Mucosa of descending colon (tissue), 3 donors: ENCODE results near the gene VOPP1. TPM values are rescaled to one million over a fixed set of nuclear protein-coding genes. Genes with fewer than 3 reads are reported as not detected.

Source experiments
- ATAC-seq: fragments of 200-7000 bp; cut with Tn5 transposase; one replicate; pipeline ENCODE4 v1.9.1; 2020; ENCODE audit warnings: mild to moderate bottlenecking, moderate library complexity
- DNase-seq, 3 donors: peaks; one replicate each; pipeline ENCODE4 v3.0.0-alpha.2; 2020
- H3K36me3 ChIP-seq: fragments of 200-600 bp; one replicate; pipeline ENCODE4 v1.8.0; 2021; ENCODE audit warnings: low read depth, mild to moderate bottlenecking
- H3K4me1 ChIP-seq: fragments of 200-600 bp; one replicate; pipeline ENCODE4 v1.8.0; 2021; ENCODE audit warnings: low read depth, mild to moderate bottlenecking
- H3K4me3 ChIP-seq: fragments of 200-600 bp; one replicate; pipeline ENCODE4 v1.8.0; 2021; ENCODE audit warnings: mild to moderate bottlenecking
- H3K9me3 ChIP-seq: fragments of 200-600 bp; one replicate; pipeline ENCODE4 v1.8.0; 2021; ENCODE audit warnings: mild to moderate bottlenecking
- CTCF ChIP-seq: fragments of 200-600 bp; IDR thresholded peaks from one replicate; pipeline ENCODE4 v1.8.0; 2022; ENCODE audit warnings: antibody characterized with exemption, mild to moderate bottlenecking
- intact Hi-C, 2 donors: fragments of 100-400 bp; cut with DNase I in 1 of 2; cut with micrococcal nuclease in 1 of 2; formaldehyde crosslinking; loops; one replicate each; pipeline versions ENCODE4 v1.11.0 to v1.11.1; 2022; cut with DNase I, micrococcal nuclease
- total RNA-seq, 3 donors: library from RNA; stranded (reverse); fragmentation: NEBNext Ultra II Directional in 2 of 3; extraction: Animal tissue kit (Norgen Biotek cat#: 25700) in 2 of 3; gene quantifications; one replicate each; pipeline versions ENCODE4 v1.2.1 to v1.2.4, GENCODE V29; 2021 to 2023
- donor health status: DM: no; HTN: no; CAD: no; lungs with moderate emphysema.
- donor health status: DM: no; HTN: no; CAD: no.
- donor health status: DM: no; HTN: yes; CAD: no.

VOPP1 gene
- total RNA-seq, 3 donors from 2014 or later = 57.8 to 83.5 (median 75.2) TPM

- no peak for DNase-seq
- H3K36me3 ChIP-seq = no peaks in the 10 kb centered on the region
- no peak overlapping the region for H3K4me3 ChIP-seq
- no peak for TF ChIP-seq CTCF
- intact Hi-C loops = no loop called here
- no peaks in the 10 kb centered on the region for H3K9me3 ChIP-seq
- peaks cover 24% of the 10 kb centered on the region for H3K4me1 ChIP-seq
- ATAC-seq = no peak
These were observed 142.3 kb downstream of the VOPP1 start for GRCh38 chr7:55429835-55430499.

GRCh38 chr7:55427800-55428199, 144.5 kb downstream of the VOPP1 start:
- Histone ChIP-seq H3K9me3 (no peaks in the 10 kb centered on the region), H3K4me1 (peaks cover 18% of the 10 kb centered on the region), H3K4me3 (no peak overlapping the region), H3K36me3 (no peaks in the 10 kb centered on the region)
- no peak for TF ChIP-seq CTCF
- intact Hi-C loops = no loop called here
- ATAC-seq = no peak
- no peak for DNase-seq

GRCh38 chr7:55427342-55427741, 145.0 kb downstream of the VOPP1 start:
- intact Hi-C loops = no loop called here
- no peak for TF ChIP-seq CTCF
- DNase-seq = no peak
- no peak for ATAC-seq
- H3K4me3 ChIP-seq = no peak overlapping the region
- H3K36me3 ChIP-seq = no peaks in the 10 kb centered on the region
- peaks cover 13% of the 10 kb centered on the region for H3K4me1 ChIP-seq
- H3K9me3 ChIP-seq = no peaks in the 10 kb centered on the region

- ATAC-seq (no peak), DNase-seq (no peak)
- Histone ChIP-seq H3K36me3 (no peaks in the 10 kb centered on the region), H3K4me1 (peaks cover 10% of the 10 kb centered on the region), H3K4me3 (no peak overlapping the region), H3K9me3 (no peaks in the 10 kb centered on the region)
- TF ChIP-seq CTCF = no peak
- intact Hi-C loops = no loop called here
These were observed 145.6 kb downstream of the VOPP1 start for GRCh38 chr7:55426676-55427075.

- Histone ChIP-seq H3K4me3 (no peak overlapping the region), H3K4me1 (no peaks in the 10 kb centered on the region), H3K36me3 (no peaks in the 10 kb centered on the region), H3K9me3 (no peaks in the 10 kb centered on the region)
- intact Hi-C loops = no loop called here
- no peak for TF ChIP-seq CTCF
- ATAC-seq (peak; percentile 22), DNase-seq (no peak)
These were observed 147.1 kb downstream of the VOPP1 start for GRCh38 chr7:55425141-55425752.
